ENCODE results near the gene SH3PXD2A. TPM values are rescaled to one million over a fixed set of nuclear protein-coding genes. Genes with fewer than 3 reads are reported as not detected.

Gene SH3PXD2A
- total and polyA plus RNA-seq, 2 of the 4 experiments (the other 2 are of a cell fraction), result 6.3 to 23.0 TPM

- Histone ChIP-seq H2AK5ac (ENCODE audit: low read depth, low read length) (peak overlapping the region; percentile 72; the same call in 1 of the 2 replicates), H2BK15ac (ENCODE audit: low read depth, low read length) (no peak overlapping the region), H3K36me3 (ENCODE audit: control insufficient read depth, insufficient read depth, low read length) (no peaks in the 10 kb centered on the region), H3K56ac (ENCODE audit: extremely low read depth, insufficient read depth, low read length) (no peak overlapping the region), H3K9ac (ENCODE audit: low read depth, low read length) (no peak overlapping the region), H3K4me2 (ENCODE audit: low read depth, low read length) (no peak overlapping the region), H4K5ac (ENCODE audit: low read depth, low read length) (no peak overlapping the region), H3K4ac (ENCODE audit: low read depth, low read length) (no peak overlapping the region), H3K23ac (ENCODE audit: low read depth, low read length) (no peak overlapping the region), H2BK20ac (ENCODE audit: low read depth, low read length) (no peak overlapping the region), H3K4me1 (ENCODE audit: control insufficient read depth, insufficient read depth, low read length) (peaks cover 7% of the 10 kb centered on the region), H3K4me3 (ENCODE audit: insufficient read depth, low read depth, low read length) (no peak overlapping the region), H4K20me1 (ENCODE audit: insufficient read depth, low read length) (peaks cover 5% of the 10 kb centered on the region), H2BK5ac (ENCODE audit: low read depth, low read length, poor library complexity, severe bottlenecking) (no peak overlapping the region), H2AFZ (replicated peaks; ENCODE audit: low read length, poor library complexity) (no peak overlapping the region), H3K18ac (ENCODE audit: low read depth, low read length) (no peak overlapping the region), H2AK9ac (replicated peaks; ENCODE audit: low read depth, low read length, poor library complexity) (no peak overlapping the region), H2BK120ac (ENCODE audit: low read depth, low read length) (no peak overlapping the region), H4K91ac (ENCODE audit: insufficient read depth, low read depth, low read length) (no peak overlapping the region), H3K9me1 (ENCODE audit: insufficient read depth, low read length) (peaks cover 13% of the 10 kb centered on the region), H3K79me1 (ENCODE audit: low read depth in 1 of 2, low read length in 2 of 2) (no peaks in the 10 kb centered on the region), H3K14ac (replicated peaks; ENCODE audit: low read depth, low read length) (no peak overlapping the region), H4K8ac (ENCODE audit: low read depth in 2 of 2, low read length in 2 of 2) (no peak overlapping the region), H3K27me3 (ENCODE audit: control insufficient read depth, insufficient read depth, low read length) (peaks cover 60% of the 10 kb centered on the region), H3K9me3 (ENCODE audit: control insufficient read depth, insufficient read depth, low read length) (no peaks in the 10 kb centered on the region), H3K27ac (ENCODE audit: insufficient read depth, low read length) (no peak overlapping the region)
- no TSS peak for BruUV-seq (replicated peaks)
- dilution Hi-C loops (cut with HindIII; ENCODE audit: low sequenced_read_pairs, unreplicated experiment), result no loop called here
- intact Hi-C loops (cut with micrococcal nuclease), result no loop called here
- WGBS, 2 experiments (ENCODE audit: extremely low coverage in 2 of 2, insufficient read length in 1 of 2), result 93% methylated on average over 8 of the region's 20 CpGs; no CpG with 5 or more reads in 1 of the 2 experiments
- no peak for TF ChIP-seq MAZ (IDR thresholded peaks at IDR 0.05; ENCODE audit: borderline replicate concordance, low read depth, low read length)
- no peak for TF ChIP-seq CTCF (conservative IDR thresholded peaks at IDR 0.05; ENCODE audit: low read depth, low read length)
- no peak for TF ChIP-seq SMC3 (IDR thresholded peaks at IDR 0.05; ENCODE audit: low read depth, low read length)
- no peak for TF ChIP-seq RCOR1 (IDR thresholded peaks at IDR 0.05; ENCODE audit: insufficient replicate concordance, low read length)
- TF ChIP-seq USF2 (IDR thresholded peaks at IDR 0.05; ENCODE audit: low read depth, low read length), result no peak
- TF ChIP-seq FOS (IDR thresholded peaks at IDR 0.05; ENCODE audit: low read depth, low read length), result no peak
- no peak for TF ChIP-seq MAFK (IDR thresholded peaks at IDR 0.05; ENCODE audit: low read depth, low read length)
- no peak for TF ChIP-seq CEBPB (IDR thresholded peaks at IDR 0.05; ENCODE audit: low read depth, low read length)
- no peak for TF ChIP-seq RAD21 (IDR thresholded peaks at IDR 0.05; ENCODE audit: low read length)
- no peak for TF ChIP-seq ELK1 (IDR thresholded peaks at IDR 0.05; ENCODE audit: borderline replicate concordance, low read depth, low read length)
- TF ChIP-seq MXI1 (IDR thresholded peaks at IDR 0.05; ENCODE audit: borderline replicate concordance, low read depth, low read length), result no peak
- no peak for TF ChIP-seq RFX5 (IDR thresholded peaks at IDR 0.05; ENCODE audit: low read depth, low read length)
- ChIA-PET POLR2A (ENCODE audit: unreplicated experiment) (no interaction called here), CTCF (no interaction called here)
- DNase-seq (no peak), ATAC-seq (ENCODE audit: low read depth) (no peak)
- in situ Hi-C loops (cut with MboI; ENCODE audit: low sequenced_read_pairs), result no loop called here
Observed at GRCh38 chr10:103552856-103553742, 302.3 kb downstream of the SH3PXD2A start.
